Measurements from ENCODE around the gene ZC3H6.
"Not testable (repeated sequence)": the region's sequence is repeated elsewhere in the genome, so short reads cannot be mapped to it uniquely, and the experiment has no call there.

DNA sequence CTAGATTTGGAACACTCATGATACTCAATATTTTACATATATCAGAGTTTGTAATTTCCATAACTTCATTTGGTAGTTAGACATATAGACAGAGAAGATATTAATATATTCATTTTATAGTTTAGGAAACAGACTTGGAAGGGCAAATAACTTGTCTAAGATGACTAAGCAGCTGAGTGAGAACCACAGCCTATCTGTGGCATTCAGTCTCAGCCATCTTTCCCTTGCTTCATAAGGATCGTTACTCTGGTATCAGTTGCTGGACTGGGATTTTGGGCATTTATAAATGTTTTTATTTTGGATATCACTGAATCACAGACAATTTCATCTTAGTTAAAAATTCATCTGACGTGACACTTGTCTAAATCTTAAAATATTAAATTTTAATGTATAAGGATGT is 8.1 kb downstream of the ZC3H6 start:
- TF ChIP-seq, protein P1, sequence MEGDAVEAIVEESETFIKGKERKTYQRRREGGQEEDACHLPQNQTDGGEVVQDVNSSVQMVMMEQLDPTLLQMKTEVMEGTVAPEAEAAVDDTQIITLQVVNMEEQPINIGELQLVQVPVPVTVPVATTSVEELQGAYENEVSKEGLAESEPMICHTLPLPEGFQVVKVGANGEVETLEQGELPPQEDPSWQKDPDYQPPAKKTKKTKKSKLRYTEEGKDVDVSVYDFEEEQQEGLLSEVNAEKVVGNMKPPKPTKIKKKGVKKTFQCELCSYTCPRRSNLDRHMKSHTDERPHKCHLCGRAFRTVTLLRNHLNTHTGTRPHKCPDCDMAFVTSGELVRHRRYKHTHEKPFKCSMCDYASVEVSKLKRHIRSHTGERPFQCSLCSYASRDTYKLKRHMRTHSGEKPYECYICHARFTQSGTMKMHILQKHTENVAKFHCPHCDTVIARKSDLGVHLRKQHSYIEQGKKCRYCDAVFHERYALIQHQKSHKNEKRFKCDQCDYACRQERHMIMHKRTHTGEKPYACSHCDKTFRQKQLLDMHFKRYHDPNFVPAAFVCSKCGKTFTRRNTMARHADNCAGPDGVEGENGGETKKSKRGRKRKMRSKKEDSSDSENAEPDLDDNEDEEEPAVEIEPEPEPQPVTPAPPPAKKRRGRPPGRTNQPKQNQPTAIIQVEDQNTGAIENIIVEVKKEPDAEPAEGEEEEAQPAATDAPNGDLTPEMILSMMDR (IDR thresholded peaks at IDR 0.05) = not testable (repeated sequence)
- not testable (repeated sequence) for TF ChIP-seq SIN3A (IDR thresholded peaks at IDR 0.05; ENCODE audit: borderline replicate concordance, insufficient read depth, low read depth, low read length)

Data from Panc1 (cell line).